Measurements from ENCODE around the gene DNAJB9. TPM values are rescaled to one million over a fixed set of nuclear protein-coding genes. Genes with fewer than 3 reads are reported as not detected.

The DNAJB9 gene
- total and polyA plus RNA-seq, 2 experiments from 2014 or later: 7.3 to 16.0 TPM

DNA sequence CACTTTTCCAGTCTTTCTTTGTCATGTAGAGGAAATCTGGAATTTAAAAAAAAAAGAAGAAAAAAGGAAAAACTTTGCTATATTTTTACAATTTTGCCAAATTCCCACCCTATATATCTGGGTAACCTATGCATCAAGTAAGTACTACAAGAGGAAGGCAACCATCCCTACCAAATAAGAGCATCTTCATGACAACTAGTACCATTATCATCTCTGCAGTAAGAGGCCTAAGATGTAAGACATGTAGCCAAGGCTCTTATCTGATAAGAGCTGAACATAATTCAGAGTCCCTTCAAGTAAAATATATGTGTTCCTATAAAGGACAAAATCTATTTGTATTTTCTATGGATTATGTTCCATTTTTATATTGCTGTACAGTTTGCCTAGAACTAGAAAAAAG lies 3.7 kb upstream of the DNAJB9 start:
- Histone ChIP-seq H3K27ac (ENCODE audit: low read depth) (no peak overlapping the region), H3K4me2 (no peak overlapping the region), H3K27me3 (ENCODE audit: insufficient read depth) (no peaks in the 10 kb centered on the region), H3K4me3 (no peak overlapping the region), H4K20me1 (replicated peaks; ENCODE audit: insufficient read depth) (0 out of 2 replicates have a peak, but pooled peaks cover 4% of the 10 kb centered on the region), H2AFZ (no peak overlapping the region), H3K36me3 (ENCODE audit: insufficient read depth) (no peaks in the 10 kb centered on the region; the same call in 1 of the 2 replicates), H3K4me1 (ENCODE audit: insufficient read depth) (peaks cover 20% of the 10 kb centered on the region), H3K9me2 (ENCODE audit: insufficient read depth) (no peaks in the 10 kb centered on the region), H3K79me2 (replicated peaks; ENCODE audit: insufficient read depth) (peaks cover 46% of the 10 kb centered on the region), H3F3A (replicated peaks; ENCODE audit: low read depth) (no peaks in the 10 kb centered on the region)
- no peak overlapping the region for H3K4me3 Mint-ChIP-seq
- H3K9me3 Mint-ChIP-seq: no peaks in the 10 kb centered on the region; the same call in 2 of the 3 replicates
- H3K27me3 Mint-ChIP-seq (ENCODE audit: insufficient read depth, low read depth, poor library complexity): peaks cover 5% of the 10 kb centered on the region
- peaks cover 11% of the 10 kb centered on the region; the same call in 2 of the 3 replicates for H3K4me1 Mint-ChIP-seq
- DNase-seq (ENCODE audit: low spot score): no peak
- no peak overlapping the region for H3K27ac Mint-ChIP-seq
- H3K36me3 Mint-ChIP-seq (ENCODE audit: low read depth): peaks cover 26% of the 10 kb centered on the region; the same call in 2 of the 3 replicates
- ATAC-seq: no peak
- TF ChIP-seq EZH2phosphoT487 (IDR thresholded peaks at IDR 0.05; ENCODE audit: unreplicated experiment): no peak

DNA sequence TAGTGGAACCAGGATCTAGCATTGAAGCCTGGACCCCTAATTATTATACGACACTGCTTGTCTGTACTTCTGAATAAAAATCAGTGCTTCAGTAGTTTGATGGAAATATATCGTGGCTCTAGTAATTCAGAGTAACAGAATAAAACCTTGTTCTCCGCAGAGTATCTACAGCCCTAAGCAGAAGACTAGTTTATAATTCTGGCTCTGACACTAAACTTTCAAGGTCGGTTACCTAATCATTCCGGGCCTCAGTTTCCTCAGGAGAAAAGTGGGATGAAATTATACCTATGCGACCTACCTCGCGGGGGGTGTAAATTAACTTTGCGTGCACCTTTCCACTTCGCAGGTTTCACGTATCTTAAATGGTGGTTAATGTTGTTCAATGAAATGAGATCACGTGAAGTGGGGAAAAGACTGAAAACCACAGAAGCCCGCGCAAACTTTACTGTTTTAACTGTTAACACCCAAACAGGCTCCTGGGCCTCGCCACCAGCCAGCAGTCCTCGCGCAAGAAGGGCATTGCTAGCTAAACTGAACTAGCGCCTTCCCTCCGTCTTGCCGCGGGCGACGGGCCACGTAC lies 783 bp upstream of the DNAJB9 start:
- Mint-ChIP-seq H3K36me3 (ENCODE audit: low read depth) (peaks cover 32% of the 10 kb centered on the region; the same call in 2 of the 3 replicates), H3K9me3 (no peaks in the 10 kb centered on the region; the same call in 2 of the 3 replicates), H3K27ac (peak overlapping the region; percentile 98), H3K27me3 (ENCODE audit: insufficient read depth, low read depth, poor library complexity) (peaks cover 4% of the 10 kb centered on the region), H3K4me1 (peaks cover 19% of the 10 kb centered on the region; the same call in 2 of the 3 replicates), H3K4me3 (peak overlapping the region; percentile 94)
- no peak for TF ChIP-seq ZNF462 (CRISPR knock-in tag; IDR thresholded peaks at IDR 0.05)
- no peak for TF ChIP-seq REST (IDR thresholded peaks at IDR 0.05; ENCODE audit: unreplicated experiment)
- no peak for TF ChIP-seq ETS1 (IDR thresholded peaks at IDR 0.05)
- TF ChIP-seq STAT1 (IDR thresholded peaks at IDR 0.05; ENCODE audit: unreplicated experiment): no peak
- Histone ChIP-seq H3K79me2 (replicated peaks; ENCODE audit: insufficient read depth) (peaks cover 74% of the 10 kb centered on the region), H4K20me1 (replicated peaks; ENCODE audit: insufficient read depth) (0 out of 2 replicates have a peak, but pooled peaks cover 9% of the 10 kb centered on the region), H3K4me3 (peak overlapping the region; percentile 66), H3F3A (replicated peaks; ENCODE audit: low read depth) (no peaks in the 10 kb centered on the region), H3K27ac (ENCODE audit: low read depth) (peak overlapping the region; percentile 93), H3K4me2 (peak overlapping the region; percentile 89), H3K36me3 (ENCODE audit: insufficient read depth) (peaks cover 12% of the 10 kb centered on the region), H3K4me1 (ENCODE audit: insufficient read depth) (peaks cover 20% of the 10 kb centered on the region), H2AFZ (peak overlapping the region; percentile 30; the same call in 1 of the 2 replicates), H3K9me2 (ENCODE audit: insufficient read depth) (no peaks in the 10 kb centered on the region), H3K27me3 (ENCODE audit: insufficient read depth) (no peaks in the 10 kb centered on the region)
- no peak for DNase-seq (ENCODE audit: low spot score)
- no peak for ATAC-seq
